HG02943 (cell line): ENCODE results near the gene MYH15.
"Not testable (repeated sequence)": the region's sequence is repeated elsewhere in the genome, so short reads cannot be mapped to it uniquely, and the experiment has no call there.

Experiments
- ATAC-seq: cut with Tn5 transposase; IDR thresholded peaks from one replicate; pipeline ENCODE4 v1.9.1; 2021; ENCODE audit warnings: mild to moderate bottlenecking, low read depth, moderate library complexity; ENCODE audit not compliant: unreplicated experiment

Gene MYH15

DNA sequence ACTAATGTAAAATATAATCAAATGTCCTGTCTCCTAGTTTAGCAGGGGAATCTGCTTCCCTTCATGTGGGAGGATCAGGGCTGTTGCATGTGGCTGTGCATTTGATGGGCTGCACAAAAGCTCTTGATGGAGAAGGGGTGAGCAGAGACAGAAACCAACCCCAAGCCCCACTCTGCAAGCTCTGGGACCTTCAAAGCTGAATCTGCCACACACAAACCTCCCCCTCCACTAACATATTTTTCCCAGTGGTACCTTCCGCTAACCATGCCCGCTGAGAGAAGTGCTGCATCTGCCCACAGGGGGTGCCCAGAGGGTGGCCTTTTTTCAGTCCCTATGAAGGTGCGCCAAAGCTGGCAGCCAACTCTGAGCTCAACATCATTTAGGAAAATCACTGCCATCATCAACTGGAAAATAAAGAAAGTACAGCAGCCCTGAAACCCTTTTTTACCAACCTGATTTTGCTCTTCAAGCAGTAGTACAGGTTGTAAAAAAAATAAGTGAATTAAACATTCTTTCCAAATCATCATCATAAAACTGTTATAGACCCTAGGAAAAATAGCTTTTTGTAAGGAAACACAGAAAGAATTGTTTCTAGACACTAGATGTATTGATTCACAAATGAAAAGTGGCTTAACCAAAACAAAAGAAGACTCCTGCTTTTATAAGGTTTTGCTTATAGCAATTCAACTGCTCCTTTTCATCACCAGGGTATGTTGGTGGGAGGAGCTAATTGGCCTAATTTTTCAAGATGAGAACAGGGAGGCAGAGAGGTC is 117.1 kb downstream of the MYH15 start:
- ATAC-seq = no peak

DNA sequence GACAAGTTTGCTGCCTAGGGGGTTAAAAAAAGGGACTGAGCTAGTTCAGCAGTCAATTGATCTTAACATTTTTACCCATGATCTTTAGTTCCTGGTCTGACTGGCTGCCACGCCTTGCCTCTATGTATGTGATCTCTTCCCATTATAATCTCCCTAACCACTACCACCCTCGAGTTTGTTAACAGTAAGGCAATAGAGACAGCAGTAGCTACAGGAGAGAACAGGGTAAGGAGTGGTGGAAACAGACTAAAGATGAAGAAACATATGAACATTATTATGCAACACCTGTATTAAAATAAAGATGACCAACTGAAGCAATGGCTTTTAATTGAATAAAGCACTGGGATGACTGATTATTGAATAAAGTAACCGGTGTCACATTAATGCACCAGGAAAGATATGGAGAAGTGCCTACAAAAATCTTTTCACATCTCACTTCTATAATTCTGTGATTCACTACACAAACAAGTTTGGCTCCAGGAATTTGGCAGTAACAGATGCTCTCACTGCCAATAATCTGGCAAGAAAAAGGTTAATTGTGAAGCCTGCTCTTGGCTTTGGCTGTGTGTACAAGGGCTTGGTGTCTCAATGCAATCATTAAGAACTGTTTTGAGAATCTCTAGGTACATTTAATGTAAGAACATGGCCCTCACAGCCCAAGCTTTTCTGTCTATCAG is 118.3 kb downstream of the MYH15 start:
- no peak for ATAC-seq

DNA sequence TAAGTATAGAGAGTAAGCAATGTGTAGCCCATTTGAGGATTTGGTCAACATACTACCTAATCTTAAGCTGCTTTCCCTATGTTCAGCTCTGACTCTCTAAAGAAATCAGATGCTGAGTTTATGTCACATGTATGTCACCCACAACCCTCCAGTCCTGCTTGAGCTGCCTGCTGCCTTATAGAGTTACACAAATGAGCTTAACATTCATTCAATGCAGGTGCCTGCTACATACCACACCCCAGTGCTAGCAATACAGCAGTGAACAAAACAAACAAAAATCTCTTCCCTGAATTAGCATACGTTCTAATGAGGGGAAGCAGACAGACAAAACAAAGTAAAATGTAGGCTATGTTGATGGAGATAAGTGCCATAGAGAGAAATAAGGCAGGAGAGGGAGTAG is 121.0 kb downstream of the MYH15 start:
- no peak for ATAC-seq

DNA sequence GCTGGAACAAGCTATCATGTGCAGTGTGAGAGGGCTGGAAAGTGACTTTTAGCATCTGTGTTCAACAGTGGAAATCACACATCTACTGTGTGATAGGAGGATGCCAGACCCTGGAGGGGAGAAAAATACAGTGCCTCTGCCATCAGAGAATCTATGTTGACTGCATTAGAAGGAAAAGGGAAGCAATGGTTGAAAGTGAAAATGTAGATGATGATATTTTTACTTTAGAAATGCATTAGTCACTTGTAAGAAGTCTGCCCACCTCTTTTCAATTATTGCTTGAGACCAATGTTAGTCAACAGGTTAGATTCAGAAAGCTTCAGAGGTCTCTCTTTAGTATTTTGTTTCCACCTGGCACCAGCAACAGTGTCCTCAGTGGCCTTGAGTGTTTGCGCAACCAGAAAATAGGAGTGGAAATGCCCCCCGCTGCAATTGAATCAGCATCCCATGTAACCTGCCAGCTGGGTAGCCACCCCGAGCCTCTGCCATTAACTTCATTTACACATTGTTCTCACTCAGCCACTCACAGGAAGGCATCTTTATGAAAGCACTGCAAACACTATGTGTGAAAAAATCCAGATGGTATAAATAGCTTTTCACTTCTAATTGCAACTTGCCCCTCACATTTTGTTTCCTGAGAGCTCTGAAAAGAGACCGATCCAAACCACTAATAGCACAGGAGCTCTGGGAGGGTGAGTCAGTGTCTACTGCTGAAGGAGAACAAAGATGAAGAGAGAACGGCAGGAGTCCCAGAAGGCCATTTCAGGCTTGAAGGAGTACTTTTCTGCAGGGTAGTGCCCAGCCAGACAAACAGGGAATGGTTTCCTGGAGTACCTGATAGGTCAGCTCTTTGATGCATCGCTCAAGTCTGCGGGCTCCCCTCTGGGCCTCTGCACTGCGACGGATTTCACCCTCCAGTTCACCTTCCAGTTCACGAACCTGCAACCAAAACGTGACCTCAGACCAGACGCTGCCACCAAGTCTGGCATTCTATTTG is 122.0 kb downstream of the MYH15 start:
- peak; percentile 68 for ATAC-seq

DNA sequence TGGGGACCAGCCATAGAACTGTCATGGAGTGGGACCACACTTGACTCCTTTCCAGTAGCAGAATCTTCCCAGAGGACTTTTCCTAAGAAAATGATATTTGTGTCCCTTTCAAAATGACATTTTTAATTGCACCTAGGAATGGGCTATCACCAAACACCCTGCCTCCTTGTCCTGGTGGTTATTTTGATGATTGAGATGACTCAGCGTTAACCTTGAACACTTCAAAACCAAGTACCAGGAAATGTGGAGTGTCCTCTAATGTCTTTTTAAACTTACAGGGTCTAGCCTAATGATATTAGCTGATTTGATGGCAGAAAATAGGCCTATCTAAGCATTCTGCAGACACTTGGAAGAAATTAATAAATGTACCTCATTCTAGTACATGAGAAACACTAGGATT is 123.3 kb downstream of the MYH15 start:
- ATAC-seq = no peak

DNA sequence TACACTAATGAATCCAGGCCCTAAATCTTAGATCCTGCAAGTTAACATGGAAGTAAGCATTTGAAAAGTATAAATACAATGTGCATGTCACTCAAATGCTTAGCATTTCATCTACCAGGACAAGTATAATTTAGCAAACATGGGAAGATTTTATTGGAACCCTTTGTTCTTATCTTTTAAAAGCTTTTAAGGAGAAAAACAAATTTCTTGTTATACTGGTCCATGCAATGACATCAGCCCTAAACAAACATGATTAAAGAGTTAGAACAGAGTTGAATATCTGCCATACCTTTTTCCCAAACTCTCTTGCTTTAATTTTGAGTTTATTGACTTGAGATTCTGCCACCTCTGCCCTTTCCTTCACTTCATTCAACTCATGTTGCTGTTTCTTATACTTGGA is 127.1 kb downstream of the MYH15 start:
- ATAC-seq = no peak

DNA sequence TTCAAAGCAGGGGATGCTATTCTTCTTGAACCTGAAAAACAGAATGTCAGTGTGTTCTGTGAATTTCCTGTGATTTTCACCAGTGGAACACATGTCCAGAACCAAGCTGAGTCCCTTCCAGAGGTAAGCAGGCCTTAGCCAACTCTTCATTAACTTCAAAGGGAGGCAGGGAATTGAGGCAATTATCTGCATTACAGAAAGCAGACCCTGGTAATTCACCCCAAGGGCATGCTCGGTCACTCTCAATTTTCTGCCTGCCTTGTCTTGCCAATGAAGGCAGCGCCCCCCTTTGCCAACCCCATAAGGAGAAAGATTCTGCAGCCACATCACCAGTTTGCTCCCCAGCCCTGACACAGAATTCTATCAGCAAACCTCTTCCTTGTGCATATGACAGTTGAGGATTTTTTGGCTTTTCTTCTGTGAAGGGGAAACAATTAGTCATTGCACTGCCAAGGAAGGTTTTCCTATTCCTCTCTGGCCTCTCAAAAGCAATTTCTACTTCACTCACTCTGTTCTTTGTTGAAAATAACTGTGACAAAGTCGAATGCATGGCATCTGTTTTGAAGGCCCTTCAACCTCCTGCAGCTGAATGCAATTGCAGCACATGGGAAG is 128.8 kb downstream of the MYH15 start:
- ATAC-seq = no peak

DNA sequence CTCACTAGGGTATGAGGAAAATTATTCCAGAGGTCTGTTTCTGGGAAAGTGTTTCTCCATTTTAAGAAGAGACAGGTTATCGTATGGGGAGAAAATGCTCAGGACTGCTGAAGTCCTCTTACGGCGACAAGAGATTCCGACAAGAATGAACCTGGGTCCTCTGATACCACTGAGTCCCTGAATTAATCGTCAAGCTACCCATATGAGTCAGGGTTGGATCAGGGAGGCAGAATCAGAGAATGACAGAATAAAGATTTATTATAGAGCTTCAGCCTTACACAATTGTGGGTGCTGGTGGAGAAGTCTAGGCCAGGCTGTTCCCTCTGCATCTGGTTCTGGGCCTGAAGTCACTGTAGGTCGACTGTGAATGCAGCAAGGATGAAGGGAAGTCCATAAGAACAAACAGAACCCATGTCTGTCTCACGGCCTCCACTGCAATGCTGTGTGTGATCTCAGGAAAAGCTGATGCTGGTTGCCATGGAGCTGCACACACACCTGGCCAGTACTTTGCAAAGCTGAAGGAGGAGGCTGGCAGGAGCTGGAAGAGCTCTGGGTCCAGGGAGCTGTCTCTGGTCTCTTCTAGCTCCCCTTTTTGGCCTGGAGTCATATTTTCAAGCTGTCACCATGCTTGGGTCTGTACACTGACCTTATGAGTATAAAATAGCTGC is 130.1 kb downstream of the MYH15 start:
- no peak for ATAC-seq

DNA sequence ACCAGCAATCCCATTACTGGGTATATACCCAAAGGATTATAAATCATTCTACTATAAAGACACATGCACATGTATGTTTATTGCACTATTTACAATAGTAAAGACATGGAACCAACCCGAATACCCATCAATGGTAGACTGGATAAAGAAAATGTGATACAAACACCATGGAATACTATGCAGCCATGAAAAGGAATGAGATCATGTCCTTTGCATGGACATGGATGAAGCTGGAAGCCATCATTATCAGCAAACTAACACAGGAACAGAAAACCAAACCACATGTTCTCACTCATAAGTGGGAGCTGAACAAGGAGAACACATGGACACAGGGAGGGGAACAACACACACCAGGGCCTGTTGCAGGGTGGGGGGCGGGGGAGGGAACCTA is 131.4 kb downstream of the MYH15 start:
- ATAC-seq = not testable (repeated sequence)

DNA sequence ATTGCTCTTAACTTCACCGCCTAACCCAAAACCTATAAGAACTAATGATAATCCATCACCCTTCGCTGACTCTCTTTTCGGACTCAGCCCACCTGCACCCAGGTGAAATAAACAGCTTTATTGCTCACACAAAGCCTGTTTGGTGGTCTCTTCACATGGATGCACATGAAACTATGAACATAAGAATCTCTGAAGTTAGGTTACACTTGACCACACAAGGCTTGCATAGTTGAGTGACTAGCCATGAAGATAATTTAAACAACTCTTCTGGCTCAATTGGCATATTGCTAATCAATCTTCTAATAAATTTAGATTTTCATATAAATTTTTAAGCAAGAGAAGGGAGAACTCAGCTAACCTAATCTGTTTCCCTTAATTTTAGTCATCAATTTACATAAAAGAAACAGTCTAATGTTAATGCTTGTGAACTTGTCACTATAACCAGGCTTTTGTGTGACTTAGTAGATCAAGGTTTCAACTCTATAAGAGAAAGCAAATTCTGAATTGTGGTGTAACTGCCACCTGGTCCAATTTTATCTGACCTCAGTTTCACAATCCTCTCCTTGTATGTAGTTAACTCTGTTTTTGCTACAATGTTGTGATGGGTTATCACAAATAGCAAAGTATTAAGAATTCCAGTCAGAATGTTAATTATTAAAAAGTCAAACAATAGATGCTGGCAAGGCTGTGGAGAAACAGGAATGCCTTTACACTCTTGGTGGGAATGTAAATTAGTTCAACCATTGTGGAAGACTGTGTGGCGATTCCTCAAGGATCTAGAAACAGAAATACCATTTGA is 132.0 kb downstream of the MYH15 start:
- ATAC-seq = no peak

DNA sequence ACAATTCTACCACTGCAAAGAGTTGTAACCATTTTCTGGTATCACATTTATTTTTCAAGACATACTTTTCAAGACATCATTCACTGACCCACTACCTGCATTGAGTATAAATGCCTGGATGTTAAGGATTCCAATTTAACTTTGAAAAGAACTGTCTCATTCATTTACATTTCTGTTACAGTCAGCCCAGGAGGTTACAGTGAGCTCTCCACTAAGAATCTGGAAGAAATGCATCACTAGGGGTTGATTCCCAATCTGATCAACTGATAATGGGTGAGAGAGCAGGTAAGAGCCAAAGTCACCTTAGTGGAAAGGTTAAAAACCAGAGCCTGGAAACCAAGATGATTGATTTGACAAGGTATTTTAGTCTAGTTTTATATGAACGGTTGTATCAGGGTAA is 133.0 kb downstream of the MYH15 start:
- ATAC-seq = no peak

DNA sequence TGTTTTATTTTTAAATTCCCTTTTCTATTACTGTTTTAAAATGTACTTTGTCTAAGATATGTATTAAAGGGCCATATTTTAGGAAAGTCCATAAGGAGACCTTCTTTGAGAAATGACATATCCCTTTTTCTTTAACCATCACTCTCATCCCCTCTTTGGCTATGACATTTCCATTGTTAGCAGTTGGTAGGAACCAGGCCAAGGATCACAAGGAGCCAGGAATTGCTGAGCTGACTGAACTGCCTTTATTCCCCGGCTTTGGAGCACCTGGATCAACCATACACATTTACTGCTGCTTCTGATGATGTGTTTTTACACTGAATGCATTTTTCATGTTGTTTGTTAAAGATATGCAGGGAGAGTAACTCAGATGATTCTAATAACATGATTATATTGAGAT is 134.4 kb downstream of the MYH15 start:
- no peak for ATAC-seq

DNA sequence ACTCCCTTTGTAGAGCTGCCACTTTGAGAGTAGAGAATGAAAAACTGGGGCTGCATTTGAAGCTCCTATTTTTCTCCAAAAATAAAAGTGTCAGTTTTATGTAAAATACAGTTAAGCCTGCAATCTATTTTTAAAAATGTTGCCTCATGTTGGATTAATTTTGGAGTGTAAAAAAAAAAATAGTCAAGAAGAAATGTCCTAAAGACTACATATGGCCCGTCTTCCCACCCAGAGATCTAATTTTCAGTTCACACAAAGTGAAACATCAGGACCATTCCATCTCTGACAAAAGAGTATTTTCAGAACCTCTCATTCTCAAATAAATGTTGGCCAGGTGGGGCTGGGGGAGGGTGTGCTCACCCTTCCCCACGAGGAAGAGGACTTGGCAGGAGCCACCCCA is 151.4 kb downstream of the MYH15 start:
- no peak for ATAC-seq

DNA sequence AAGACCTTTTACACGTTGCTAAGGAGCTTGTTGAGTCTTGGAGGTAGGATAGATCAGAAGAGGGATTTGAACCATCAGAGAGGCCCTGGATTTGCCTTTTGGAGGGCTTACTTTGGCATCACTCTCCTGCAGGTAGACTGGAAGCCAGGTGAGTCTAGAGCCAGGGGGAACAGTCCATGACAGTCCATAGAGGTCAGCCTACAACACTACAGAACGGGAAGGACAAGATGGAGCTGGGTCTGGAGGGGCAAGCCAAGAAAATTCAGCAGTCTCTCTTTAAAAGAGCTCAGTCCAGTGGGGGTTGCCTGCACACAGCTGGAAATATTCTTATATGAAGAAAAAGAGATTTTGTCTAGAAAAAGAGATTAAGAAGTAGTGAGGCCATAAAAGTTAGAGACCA is 153.4 kb downstream of the MYH15 start:
- ATAC-seq = no peak

DNA sequence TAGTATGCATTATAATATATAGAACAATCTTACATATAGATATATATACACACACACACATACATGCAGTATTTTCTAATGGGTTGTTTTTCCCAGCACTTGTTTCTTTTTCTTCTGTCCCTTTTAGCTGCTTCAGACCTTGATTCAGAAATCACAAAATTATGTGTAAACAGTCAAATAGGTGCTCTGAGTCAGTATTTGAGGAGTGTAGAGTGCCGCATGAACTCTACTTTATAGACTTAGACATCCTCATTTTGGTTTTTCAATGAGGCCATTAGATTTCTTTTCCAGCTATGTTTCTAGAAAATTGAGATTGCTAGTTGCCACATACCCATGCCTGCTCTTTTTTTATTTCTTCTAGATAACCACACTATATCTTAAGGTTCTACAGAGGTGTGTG is 155.8 kb downstream of the MYH15 start:
- no peak for ATAC-seq

DNA sequence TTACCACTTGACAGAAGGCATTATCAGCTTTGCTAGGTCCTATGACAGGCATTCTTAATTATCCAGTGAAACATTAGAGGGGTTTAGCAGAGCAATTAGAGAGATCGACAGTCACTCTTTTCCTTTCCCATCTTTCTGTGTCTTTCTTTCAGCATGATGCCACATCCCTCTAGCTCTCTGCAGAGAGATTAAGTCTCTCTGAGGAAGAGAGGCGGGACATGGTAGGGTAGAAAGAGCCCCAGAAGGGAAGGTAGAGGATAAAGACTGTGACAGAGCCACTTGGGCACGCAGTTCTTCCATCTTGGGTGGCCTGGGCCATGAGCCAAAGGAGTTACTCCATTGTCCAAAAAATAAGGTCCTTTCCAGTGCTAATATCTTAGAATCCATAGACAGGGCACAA is 158.2 kb downstream of the MYH15 start:
- no peak for ATAC-seq

DNA sequence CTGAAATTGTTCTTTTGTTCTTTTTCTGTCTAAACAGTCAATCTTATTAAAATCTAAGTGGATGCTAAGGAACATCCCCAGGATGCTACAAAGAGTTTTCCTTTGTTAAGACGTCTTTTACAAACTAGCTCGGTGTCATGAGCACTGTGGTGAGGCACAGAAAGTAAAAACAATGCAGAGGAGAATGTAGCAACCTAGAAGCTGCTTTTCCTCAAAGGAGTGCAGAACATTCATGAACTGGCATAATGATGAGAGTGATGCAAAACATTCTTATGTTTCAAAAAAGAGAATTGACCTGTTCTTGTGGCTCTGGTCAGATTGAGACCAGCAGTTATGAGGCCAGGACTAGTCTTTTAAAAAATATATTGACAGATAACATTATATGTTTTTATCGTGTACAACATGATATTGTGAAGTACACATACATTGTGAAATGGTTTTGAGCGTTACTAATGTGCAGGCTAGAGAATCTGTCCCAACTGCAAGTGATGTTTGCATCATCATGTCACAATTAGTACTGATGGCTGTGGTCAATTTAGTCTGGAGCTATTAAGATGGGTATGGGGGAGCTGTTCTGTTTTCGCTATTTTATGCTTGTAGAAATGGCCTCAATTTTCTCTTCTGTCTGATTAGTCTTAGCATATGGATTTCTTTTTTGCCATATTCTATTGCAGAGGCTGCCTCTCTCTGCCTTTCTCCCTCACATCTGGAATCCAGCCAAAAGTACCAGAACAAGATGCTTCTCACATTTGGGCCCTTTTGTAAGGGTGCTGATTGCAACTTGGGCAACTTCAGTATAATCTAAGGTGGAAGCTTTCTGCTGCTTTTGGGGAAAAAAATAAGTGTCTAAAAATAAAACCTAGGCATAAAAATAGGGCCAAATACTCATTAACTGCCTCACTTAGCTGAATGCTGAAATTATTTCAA is 163.8 kb downstream of the MYH15 start:
- no peak for ATAC-seq

DNA sequence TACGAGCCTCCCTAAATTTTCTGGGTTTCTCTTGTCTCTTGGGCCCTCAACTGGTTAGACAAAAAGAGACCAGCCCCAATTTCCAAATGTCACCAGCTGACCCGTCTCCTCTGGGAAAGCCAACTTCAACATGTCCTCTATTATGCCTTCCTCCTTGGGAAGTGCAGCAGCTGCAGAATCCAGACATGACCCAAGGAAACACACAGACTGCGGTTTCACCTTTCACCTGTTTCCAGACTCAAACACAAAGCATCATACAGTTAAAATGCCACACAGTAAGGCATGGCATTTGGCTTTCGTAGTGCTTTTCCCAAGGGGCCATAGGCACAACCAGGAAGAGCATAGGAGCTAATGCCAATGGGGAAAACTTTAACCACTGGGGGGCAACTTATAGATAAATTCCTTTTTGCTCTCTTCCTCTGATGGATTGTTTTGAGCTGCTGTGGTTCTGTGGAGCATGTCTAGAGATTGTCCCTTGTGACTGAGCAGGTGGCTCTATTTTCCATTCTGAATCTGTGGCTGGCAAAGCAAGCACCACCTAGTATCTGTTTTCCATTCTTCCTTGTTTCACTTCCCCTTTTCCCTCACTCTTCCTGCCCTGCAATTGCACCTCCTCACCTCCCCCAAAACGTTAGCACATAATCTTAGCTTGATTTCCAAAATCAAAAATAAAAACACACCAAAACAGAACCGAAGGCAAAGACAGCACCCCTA is 164.7 kb downstream of the MYH15 start:
- ATAC-seq = no peak
